IPS-11a (cell line): Measurements from ENCODE around the gene UNKL.

Experiments
- H3K4me3 ChIP-seq: one replicate; pipeline ENCODE4 v1.5.1; 2013; ENCODE audit warnings: low read depth, low read length, control low read depth

UNKL gene

DNA sequence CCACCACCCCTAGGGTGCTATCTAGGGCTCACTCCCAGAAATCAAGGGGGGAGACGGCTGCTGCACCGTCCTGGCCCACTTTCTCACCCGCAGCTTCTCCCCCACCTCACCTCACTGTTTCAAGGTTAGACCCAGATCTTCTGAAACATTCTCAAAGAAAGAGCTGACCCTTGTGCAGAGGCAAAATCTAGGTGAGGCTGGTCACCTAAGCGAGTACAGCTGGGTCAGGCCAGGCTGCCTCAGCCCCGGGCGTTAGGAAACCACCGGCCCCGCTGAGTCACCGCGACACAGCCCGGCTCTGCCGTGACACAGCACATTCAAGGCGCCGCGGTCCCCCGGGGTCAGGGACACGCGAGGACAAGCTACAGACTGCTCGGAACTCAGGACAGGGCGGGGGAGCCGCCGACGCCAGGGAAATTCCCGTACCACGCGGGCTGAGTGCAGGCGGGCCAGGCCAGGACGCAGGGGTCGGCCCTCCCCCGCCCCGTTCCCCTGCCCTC is 35.6 kb downstream of the UNKL start:
- H3K4me3 ChIP-seq, result peak overlapping the region; percentile 73

DNA sequence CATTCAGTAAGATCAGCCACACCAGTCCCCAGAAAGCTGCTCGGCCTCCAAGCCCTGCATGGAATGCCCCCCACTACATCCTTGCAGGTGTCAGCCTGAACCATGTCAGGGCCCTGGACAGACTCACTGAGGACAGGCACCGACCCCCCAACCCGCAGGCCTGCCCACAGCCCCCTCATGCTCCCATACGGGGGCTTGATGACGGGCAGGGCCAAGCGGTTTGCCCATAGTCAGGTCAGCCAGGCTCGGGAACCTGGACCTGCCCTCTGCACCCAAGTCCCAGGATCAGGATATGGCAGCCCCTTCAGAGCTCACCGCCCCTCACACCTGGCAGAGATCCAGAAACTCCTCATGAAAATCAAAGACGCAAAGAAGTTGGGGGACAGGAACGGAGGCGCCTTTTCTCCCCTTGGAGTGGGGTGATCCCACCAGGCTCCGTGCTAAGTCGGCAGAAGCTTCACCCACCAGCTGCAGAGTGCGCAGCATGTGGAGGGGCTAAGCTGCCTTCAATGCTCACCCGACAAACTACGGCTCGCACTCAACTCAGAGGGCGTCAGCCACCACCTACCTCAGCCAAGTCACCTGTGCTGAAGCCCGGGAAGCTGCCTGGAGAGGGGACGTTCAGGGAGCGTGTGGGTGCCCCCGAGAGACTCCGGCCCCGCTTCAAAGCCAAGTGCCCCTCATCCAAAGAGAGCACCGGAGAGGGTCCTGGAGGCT is 36.3 kb downstream of the UNKL start:
- peak overlapping the region; percentile 73 for H3K4me3 ChIP-seq

DNA sequence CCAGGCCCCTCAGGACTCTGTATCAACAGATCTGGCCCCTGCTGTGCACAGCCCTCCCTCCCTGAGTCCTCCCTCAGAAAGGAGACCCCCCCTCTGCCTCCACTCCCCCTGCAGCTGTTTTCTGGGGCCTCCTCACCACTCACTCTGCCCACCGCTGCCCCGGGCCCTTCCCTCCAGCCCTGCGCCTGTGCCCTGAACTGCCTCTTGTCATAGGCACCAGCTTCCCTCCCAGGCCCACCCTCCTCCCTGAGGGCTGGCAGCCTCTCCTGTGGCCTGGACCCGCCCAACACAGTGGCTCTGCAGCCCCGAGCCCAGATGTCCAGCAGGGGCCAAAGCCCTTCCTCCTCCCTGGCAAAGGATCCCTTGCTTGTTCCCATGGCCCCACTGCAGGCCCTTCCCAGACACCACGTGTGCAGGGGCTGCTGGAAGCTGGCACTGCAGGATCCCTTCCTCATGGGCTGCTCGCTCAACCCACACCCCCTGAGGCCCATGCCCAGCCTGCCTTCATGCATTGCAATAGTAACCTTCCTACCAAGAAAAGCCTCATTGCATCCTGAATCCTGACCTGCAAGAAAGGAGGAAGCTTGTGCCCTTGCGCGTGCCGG is 37.0 kb downstream of the UNKL start:
- H3K4me3 ChIP-seq, result no peak overlapping the region

DNA sequence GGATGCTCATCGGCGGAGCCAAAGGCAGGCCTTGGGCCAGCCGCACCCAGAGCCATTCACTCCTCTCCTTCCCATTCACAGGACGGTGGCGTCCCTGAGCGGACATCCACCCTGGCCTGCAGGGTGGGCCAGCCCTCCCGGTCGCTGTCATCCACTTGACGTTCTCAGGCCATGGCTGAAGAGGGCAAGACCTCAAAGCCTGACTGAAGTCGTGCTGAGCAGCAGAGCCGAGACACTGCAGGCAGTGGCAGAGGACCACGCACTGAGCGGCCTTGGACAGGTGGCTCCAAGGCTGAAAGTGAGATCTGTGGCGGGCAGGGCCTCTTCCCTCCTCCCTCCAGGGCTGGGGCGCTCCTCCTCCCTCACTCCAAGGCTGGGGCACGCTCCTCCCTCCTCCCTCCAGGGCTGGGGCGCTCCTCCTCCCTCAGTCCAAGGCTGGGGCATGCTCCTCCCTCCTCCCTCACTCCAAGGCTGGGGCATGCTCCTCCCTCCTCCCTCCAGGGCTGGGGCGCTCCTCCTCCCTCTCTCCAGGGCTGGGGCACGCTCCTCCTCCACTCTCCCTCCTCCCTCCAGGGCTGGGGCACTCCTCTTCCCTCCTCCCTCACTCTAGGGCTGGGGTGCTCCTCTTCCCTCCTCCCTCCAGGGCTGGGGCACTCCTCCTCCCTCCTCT is 38.6 kb downstream of the UNKL start:
- no peak overlapping the region for H3K4me3 ChIP-seq

DNA sequence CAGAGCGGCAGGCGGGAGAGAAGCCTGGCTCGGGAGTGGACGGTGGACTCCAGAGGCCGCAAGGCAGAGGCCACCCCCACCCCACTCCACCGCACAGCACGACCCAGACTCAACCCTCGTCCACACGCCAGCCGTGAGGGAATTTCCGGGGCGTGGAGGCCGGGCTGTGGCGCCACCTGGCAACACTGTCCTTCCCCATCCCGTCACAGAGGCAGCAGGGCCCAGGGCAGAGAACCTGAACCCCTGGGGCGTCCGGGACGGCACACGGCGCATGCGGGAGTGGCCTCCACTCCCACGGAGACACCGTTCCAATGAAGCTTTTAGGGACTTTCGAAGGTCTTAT is 39.2 kb downstream of the UNKL start:
- no peak overlapping the region for H3K4me3 ChIP-seq

DNA sequence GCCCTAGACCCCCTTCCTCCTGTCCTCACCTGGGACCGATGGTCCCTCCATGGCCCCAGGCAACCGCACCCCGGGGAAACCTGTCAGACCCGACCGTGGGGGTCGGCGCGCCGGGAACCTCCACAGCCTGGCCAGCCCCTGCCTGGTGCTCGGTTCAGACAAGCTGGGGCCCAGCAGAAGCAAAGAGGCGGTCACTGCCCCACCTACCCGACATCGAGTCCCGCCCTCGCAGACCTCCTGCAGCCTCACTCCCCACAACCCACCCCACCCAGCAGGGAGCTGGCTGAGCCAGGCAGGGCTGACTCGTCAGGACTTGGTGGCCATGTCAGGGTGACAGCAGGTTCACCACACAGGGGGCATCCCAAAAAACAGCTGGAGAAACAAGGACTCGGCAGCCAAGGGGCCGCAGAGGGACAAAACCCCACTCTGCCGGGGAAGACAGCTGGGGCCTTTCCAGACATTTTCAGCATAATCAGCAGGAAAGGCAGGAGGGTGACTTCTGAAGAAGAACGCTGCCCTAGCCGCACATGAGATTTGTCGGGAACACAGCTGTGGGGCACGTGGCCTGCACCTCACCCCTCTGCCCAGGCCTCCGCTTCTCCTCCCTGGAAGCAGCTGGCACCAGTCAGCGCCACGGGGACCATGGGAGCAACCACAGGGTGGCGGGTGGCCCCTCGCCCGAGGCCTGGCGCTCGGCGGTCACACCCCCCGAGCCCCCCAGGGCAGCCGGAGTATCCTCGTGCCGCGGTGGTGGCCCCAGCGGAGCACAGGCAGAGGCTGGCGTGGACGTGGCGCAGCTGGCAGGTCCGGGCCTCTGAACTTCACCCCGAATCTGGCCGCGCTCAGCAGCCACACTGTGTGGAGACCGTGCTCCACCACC is 39.8 kb downstream of the UNKL start:
- no peak overlapping the region for H3K4me3 ChIP-seq

DNA sequence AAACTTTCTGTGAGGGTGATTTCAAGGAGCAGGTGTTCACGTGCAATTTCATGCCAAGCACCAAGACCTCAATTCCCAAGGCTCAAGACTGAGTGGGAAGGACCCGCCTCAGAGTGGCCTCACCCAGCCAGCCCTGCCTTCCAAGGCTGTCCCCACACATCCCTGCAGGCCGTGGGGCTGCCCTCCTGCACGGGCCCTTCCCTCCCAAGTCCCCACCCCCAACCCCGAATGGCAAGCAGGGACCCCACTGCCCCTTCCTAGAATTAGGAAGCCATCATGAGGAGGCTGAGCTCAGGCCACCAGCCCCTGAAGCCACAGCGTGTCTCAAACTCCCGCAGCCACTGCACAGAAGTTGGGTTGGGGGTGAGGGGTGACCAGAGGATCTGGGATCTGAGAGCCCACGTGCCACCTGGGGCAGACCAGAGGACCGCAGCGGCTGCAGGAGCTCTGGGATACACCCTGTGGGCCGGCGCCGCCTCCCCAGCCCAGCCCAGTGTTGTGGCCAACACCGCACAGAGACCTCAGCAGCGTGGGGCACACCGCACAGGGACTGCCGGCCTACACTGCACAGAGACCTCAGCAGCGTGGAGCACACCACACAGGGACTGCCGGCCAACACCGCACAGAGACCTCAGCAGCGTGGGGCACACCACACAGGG is 42.1 kb downstream of the UNKL start:
- no peak overlapping the region for H3K4me3 ChIP-seq

DNA sequence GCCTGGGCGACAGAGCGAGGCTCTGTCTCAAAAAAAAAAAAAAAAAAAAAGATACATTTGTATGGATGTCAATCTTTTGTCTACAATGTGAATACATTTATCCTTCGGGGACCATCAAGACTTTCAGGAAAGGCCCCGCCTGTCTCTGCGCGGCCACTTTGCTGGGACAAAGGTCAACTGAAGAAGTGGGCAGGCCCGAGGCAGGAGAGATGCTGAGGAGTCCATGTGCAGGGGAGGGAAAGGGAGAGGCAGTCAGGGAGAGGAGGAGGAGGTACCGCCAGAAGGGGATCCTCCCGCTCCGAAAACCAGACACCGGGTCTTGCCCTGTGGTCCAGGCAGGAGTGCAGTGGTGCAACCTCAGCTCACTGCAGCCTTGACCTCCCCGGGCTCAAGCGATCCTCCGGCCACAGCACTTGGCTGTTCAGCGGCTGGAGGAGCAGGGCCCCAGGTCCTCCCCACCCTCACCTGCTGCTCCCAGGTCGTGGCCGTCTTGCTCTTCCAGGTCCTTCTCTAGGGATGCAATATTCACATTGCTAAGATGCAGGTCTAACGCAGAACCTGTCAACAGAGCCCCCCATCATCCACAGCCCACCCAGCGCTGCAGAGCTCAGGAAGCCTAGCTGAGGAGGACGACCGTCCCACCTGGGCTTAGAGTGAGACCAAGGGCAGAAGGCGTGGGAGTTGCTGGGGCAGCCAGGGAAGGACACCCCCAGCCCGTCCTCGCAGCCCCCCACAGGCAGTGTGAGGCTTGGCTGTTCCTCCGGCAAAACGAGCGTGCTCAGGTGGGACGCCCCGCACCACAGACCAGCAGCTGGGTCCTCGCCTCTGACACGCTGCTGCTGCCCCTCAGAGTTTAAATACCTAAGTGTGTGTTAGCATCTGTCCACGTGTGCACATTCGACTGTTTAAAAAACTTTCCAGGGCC is 43.2 kb downstream of the UNKL start:
- no peak overlapping the region for H3K4me3 ChIP-seq

DNA sequence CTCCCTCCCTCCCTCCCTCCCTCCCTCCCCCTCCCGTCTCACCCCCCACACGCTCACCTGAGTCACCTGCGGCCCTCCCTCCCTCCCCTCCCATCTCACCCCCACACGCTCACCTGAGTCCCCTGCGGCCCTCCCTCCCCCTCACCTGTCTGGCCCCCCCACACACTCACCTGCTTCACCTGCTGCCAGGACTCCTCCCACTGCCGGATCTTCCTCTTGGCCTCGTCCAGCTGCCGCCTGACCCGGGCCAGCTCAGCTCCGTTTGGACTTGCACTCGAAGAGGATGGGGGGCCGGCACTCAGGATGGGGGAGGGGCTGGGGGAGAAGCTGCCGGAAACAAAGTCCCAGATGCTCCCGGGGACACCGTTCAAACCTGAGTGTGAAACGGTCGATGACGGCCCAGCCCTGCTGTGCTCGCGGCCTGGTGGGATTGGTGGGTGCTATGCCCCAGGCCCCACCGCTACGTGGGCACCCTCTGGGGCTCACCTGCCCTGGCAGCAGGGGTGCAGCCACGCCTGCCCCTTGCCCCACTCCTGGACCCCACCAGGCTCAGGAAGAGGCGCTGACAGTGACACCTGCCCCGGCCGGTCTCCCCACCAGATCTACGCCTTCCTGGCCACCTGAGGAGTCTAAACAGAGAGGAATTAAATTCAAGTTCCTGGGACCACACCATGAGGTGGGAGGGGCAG is 46.9 kb downstream of the UNKL start:
- no peak overlapping the region for H3K4me3 ChIP-seq

DNA sequence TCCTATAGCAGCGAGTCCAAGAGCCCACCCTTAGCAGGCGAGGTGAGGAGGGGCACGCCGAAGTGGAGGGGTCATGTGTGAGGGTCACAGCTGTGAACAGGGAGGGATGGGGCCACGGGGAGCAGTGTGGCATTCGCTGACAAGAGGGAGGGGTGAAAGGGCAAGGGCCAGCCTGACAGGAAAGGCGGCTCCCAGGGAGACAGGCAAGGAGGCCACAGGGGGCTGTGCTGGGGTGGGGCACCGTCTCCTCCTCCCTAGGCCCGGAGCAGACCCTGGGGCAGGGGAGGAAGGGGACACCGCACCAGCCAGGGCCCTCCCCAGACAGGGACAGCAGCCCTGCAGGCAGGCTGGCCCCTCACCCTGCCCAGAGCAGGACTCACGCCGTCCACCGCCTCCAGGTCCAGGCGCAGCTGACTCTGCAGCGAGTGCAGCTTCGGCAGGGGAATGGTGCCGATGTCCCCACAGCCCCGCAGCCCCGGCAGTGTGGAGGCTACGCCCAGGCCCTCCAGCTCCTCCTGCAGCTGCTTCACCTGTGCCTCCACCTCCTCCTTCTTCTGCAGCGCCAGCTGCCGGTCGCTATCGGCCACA is 47.7 kb downstream of the UNKL start:
- H3K4me3 ChIP-seq, result no peak overlapping the region

DNA sequence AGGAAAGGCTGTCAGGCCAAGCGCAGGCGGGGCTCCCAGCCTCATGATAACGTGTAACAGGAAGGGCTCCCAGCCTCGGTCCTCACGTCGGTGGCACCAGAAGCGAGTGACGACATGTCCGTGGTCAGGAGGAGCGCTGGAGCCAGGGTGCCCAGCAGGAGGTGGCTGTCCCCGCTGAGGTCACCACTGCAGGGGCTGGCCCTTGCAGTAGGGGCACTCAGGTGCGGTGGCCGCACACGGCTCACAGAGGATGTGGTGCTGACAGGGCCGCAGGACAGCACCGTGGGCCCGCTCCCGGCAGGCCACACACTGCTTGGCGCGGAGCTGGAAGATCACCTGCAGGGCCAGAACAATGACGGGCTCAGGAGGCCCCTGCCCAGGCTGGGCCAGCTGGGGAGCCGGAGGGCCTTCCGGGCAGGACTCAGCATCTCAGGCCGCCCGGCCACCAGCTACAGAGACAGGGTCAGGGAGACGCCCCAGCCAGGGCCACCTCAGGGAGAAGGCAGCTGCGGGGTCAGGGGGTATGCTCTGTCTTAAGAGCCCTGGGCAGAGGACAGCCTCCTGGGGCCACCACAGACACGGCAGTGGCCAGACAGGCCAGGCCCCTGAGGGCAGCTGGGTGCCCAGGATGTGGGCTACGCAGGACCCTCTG is 48.3 kb downstream of the UNKL start:
- no peak overlapping the region for H3K4me3 ChIP-seq

DNA sequence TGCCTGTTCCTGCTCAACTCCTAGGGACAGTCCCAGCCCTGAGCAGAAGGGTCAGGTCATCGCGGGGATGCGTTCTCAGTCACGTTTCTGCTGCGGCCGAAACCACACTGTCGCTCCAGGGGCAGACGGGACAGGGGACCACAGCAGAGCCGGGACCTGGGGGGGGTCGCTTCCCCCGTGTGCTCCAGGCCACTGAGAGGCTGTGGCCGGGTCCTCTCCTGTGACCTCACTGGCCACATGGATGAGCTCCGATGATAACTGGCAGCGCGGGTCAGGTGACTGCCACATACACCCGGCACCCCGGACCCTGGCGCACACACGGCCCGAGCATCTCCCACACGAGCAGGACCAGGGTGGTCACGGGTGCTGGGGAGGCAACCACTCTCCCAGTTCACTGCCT is 50.0 kb downstream of the UNKL start:
- no peak overlapping the region for H3K4me3 ChIP-seq

DNA sequence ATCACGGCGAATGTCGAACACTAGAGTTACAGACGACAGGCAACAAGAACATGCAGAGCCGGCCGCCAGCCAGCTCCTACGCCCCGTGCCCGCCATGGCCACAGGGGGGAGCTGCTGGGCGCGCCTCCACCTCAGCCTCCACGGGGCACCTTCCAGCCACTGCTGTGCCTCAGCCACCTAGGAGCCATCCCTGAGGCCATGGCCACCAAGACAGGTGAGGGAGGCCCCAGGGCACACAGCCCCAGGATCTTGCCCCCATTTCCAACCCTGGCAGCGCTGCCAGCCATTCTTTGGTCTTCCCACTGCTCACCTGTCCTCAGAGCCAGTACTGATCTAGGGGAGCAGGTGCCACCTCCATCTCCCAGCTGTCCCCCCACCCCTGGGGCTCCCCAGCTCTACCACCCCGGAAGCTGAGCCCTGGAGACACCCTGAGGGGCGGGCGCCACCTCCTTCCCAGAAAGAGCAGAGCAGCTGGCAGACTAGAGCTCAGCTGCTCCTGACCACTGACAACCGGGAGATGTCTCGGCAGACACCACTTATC is 50.9 kb downstream of the UNKL start:
- H3K4me3 ChIP-seq, result no peak overlapping the region

DNA sequence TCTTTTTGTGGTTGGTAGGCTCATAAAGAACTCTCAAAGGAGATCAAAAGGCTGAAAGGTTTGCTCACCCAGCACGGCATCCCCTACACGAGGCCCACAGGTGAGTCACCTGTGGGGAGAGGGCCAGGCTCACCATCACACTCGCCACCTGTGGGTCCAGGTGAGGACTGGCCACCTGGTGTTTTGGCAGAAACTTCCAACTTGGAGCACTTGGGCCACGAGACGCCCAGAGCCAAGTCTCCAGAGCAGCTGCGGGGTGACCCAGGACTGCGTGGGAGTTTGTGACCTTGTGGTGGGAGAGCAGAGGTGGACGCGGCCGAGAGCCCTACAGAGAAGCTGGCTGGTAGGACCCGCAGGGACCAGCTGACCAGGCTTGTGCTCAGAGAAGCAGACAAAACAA is 51.7 kb downstream of the UNKL start:
- H3K4me3 ChIP-seq, result no peak overlapping the region

DNA sequence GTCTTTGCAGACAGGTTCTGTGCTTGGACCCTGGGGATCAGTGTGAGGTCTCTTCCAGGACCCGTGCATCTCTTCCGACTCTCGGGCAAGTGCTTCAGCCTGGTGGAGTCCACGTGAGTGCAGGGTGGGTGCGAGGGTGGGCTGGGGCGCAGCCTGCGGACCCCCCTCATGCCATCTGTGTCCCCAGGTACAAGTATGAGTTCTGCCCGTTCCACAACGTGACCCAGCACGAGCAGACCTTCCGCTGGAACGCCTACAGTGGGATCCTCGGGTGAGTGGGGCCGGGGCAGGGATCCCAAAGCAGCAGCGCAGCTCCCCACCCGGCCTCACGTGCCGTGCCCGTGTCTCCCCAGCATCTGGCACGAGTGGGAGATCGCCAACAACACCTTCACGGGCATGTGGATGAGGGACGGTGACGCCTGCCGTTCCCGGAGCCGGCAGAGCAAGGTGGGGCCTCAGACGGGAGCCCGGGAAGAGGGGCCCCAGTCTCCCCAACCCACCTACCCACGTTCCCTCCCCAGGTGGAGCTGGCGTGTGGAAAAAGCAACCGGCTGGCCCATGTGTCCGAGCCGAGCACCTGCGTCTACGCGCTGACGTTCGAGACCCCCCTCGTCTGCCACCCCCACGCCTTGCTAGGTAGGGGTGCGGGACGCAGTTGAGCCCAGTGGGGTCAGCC is 52.7 kb downstream of the UNKL start:
- no peak overlapping the region for H3K4me3 ChIP-seq

DNA sequence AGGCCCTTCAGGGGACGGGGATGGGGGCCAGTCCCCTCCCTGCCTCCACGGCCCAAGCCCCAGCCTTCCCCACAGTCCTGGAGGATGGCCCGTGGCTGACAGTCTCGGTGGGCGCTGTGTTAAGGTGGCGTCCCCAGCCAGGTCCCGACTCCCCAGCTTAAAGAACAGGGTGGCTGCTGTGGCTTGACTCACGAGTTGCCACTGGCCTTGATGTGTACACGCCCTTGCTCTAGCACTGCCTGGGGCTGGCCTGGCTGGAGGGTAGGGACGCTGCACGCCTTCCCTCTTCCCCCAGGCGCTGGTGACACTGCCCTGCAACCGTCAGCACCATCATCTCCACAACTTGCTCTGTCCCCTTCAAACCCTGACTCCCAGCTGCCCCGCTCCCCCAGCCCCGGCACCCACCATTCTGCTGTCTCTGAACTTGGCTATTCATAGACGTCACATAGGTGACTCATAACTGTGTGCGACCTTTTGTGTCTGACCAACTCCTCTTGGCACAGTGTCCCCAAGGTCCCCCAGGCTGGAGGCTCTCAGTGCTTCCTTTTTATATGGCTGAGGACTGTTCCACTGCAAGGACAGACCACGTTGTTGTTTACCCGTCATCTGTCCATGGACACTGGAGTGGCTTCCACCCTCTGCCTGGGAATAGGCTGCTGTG is 56.5 kb downstream of the UNKL start:
- H3K4me3 ChIP-seq, result no peak overlapping the region
